CD4-positive, CD25-positive, alpha-beta regulatory T cell (primary cell): ENCODE results near the gene TAF15. TPM values are rescaled to one million over a fixed set of nuclear protein-coding genes. Genes with fewer than 3 reads are reported as not detected.

Experiments
- ATAC-seq, 2 donors: fragments of 150-1000 bp; cut with Tn5 transposase; one replicate each; pipeline ENCODE4 v1.10.0; 2021; ENCODE audit warnings: low read depth in 2 of 2, moderate number of reproducible peaks in 2 of 2, moderate library complexity in 1 of 2
- DNase-seq, 3 donors: peaks; one replicate each; pipeline versions ENCODE4 v3.0.0 to v3.0.0-alpha.2; 2012 to 2022; ENCODE audit warnings: mixed read lengths in 1 of 3
- H3K27ac ChIP-seq: one replicate; pipeline ENCODE4 v1.7.0; 2013; ENCODE audit warnings: mild to moderate bottlenecking, low read length; ENCODE audit not compliant: insufficient read depth, poor library complexity, severe bottlenecking
- H3K27me3 ChIP-seq: one replicate; pipeline ENCODE4 v1.7.0; 2013; ENCODE audit warnings: low read length; ENCODE audit not compliant: control insufficient read depth, insufficient read depth
- H3K36me3 ChIP-seq: one replicate; pipeline ENCODE4 v1.7.0; 2013; ENCODE audit warnings: mild to moderate bottlenecking, low read length, moderate library complexity; ENCODE audit not compliant: control insufficient read depth, insufficient read depth
- H3K4me1 ChIP-seq: 2 replicates; pipeline ENCODE4 v1.7.0; 2013; ENCODE audit warnings: mild to moderate bottlenecking, low read length; ENCODE audit not compliant: insufficient read depth, control insufficient read depth, poor library complexity, severe bottlenecking
- H3K4me3 ChIP-seq: one replicate; pipeline ENCODE4 v1.7.0; 2013; ENCODE audit warnings: low read depth, mild to moderate bottlenecking, low read length, moderate library complexity
- H3K9me3 ChIP-seq, 2 experiments: 1 replicate in 1 of 2; 2 replicates in 1 of 2; pipeline ENCODE4 v1.7.0; 2013; ENCODE audit warnings: low read length in 2 of 2, mild to moderate bottlenecking in 1 of 2, moderate library complexity in 1 of 2; ENCODE audit not compliant: control insufficient read depth in 2 of 2
- H3K27ac Mint-ChIP-seq, 3 donors: one replicate each; pipeline ENCODE4 v1.8.0; 2020 to 2022; ENCODE audit warnings: mild to moderate bottlenecking in 3 of 3, mixed read lengths in 3 of 3, moderate library complexity in 2 of 3
- H3K27me3 Mint-ChIP-seq: one replicate; pipeline ENCODE4 v1.8.0; 2022; ENCODE audit warnings: mild to moderate bottlenecking, mixed read lengths
- H3K36me3 Mint-ChIP-seq: one replicate; pipeline ENCODE4 v1.8.0; 2020; ENCODE audit warnings: mixed read lengths
- H3K4me1 Mint-ChIP-seq, 4 donors: one replicate each; pipeline ENCODE4 v1.8.0; 2020 to 2022; ENCODE audit warnings: mixed read lengths in 4 of 4, mild to moderate bottlenecking in 1 of 4
- H3K4me3 Mint-ChIP-seq, 4 donors: one replicate each; pipeline ENCODE4 v1.8.0; 2020 to 2022; ENCODE audit warnings: mild to moderate bottlenecking in 4 of 4, mixed read lengths in 4 of 4, moderate library complexity in 3 of 4
- H3K9me3 Mint-ChIP-seq, 7 donors: one replicate each; pipeline ENCODE4 v1.8.0; 2020 to 2022; ENCODE audit warnings: mixed read lengths in 7 of 7, mild to moderate bottlenecking in 3 of 7, moderate library complexity in 2 of 7
- polyA plus RNA-seq, 4 donors: library from polyadenylated mRNA; unstranded; fragments of 300-500 nt; fragmentation: Illumina TruSeq; gene quantifications; one replicate each; pipeline ENCODE4 v1.2.3, GENCODE V29; 2021
- total RNA-seq: library from RNA; stranded (reverse); gene quantifications from one replicate; pipeline ENCODE4 v1.2.3, GENCODE V29; 2022

TAF15 gene
- total and polyA plus RNA-seq, 5 donors from 2014 or later: 8.8 to 186 (median 17.3) TPM

- ATAC-seq (no peak), DNase-seq (no peak)
- Histone ChIP-seq H3K4me3 (no peak overlapping the region), H3K36me3 (peaks cover 65% of the 10 kb centered on the region), H3K4me1 (no peaks in the 10 kb centered on the region), H3K27ac (no peak overlapping the region), H3K27me3 (no peaks in the 10 kb centered on the region), H3K9me3 (no peaks in the 10 kb centered on the region)
- Mint-ChIP-seq H3K27ac (peak overlapping the region in 1 of 3 donors; percentile 60), H3K9me3 (no peaks in the 10 kb centered on the region), H3K4me1 (peaks cover 0 to 10% (median 6%) of the 10 kb centered on the region in 4 donors), H3K36me3 (peaks cover 45% of the 10 kb centered on the region), H3K27me3 (no peaks in the 10 kb centered on the region), H3K4me3 (no peak overlapping the region)
These were observed 38.5 kb downstream of the TAF15 start for GRCh38 chr17:35847633-35848373.

- no peak overlapping the region for H3K27ac ChIP-seq
- H3K4me3 ChIP-seq: no peak overlapping the region
- Mint-ChIP-seq H3K27ac (peak overlapping the region in 2 of 3 donors; percentile 7 to 12), H3K27me3 (no peaks in the 10 kb centered on the region), H3K9me3 (no peaks in the 10 kb centered on the region), H3K4me3 (no peak overlapping the region), H3K36me3 (peaks cover 37% of the 10 kb centered on the region), H3K4me1 (peaks cover 0 to 10% (median 6%) of the 10 kb centered on the region in 4 donors)
- no peaks in the 10 kb centered on the region for H3K9me3 ChIP-seq
- peak; percentile 48 to 58 for ATAC-seq
- peak; percentile 3 to 83 (median 38) for DNase-seq
- H3K27me3 ChIP-seq: no peaks in the 10 kb centered on the region
- peaks cover 46% of the 10 kb centered on the region for H3K36me3 ChIP-seq
- H3K4me1 ChIP-seq: no peaks in the 10 kb centered on the region
These were observed 40.4 kb downstream of the TAF15 start for GRCh38 chr17:35849469-35850348.

GRCh38 chr17:35855965-35856364, 46.7 kb downstream of the TAF15 start:
- DNase-seq (no peak), ATAC-seq (no peak)
- Histone ChIP-seq H3K4me3 (no peak overlapping the region), H3K4me1 (no peaks in the 10 kb centered on the region), H3K9me3 (no peaks in the 10 kb centered on the region), H3K27ac (no peak overlapping the region), H3K36me3 (no peaks in the 10 kb centered on the region), H3K27me3 (no peaks in the 10 kb centered on the region)
- H3K27ac Mint-ChIP-seq: no peak overlapping the region
- H3K36me3 Mint-ChIP-seq: peaks cover 15% of the 10 kb centered on the region
- no peak overlapping the region for H3K4me3 Mint-ChIP-seq
- H3K9me3 Mint-ChIP-seq: peaks cover 0 to 1% (median 0%) of the 10 kb centered on the region in 7 donors
- H3K4me1 Mint-ChIP-seq: peaks cover 0 to 5% (median 2%) of the 10 kb centered on the region in 4 donors
- H3K27me3 Mint-ChIP-seq: no peaks in the 10 kb centered on the region

GRCh38 chr17:35856603-35857002, 47.3 kb downstream of the TAF15 start:
- no peaks in the 10 kb centered on the region for H3K9me3 ChIP-seq
- Mint-ChIP-seq H3K27ac (peak overlapping the region in 1 of 3 donors; percentile 84), H3K36me3 (peaks cover 9% of the 10 kb centered on the region), H3K27me3 (no peaks in the 10 kb centered on the region), H3K9me3 (peaks cover 0 to 1% (median 0%) of the 10 kb centered on the region in 7 donors), H3K4me1 (peaks cover 0 to 1% (median 0%) of the 10 kb centered on the region in 4 donors), H3K4me3 (no peak overlapping the region)
- ATAC-seq: no peak
- H3K27ac ChIP-seq: no peak overlapping the region
- DNase-seq: no peak
- no peak overlapping the region for H3K4me3 ChIP-seq
- no peaks in the 10 kb centered on the region for H3K4me1 ChIP-seq
- no peaks in the 10 kb centered on the region for H3K36me3 ChIP-seq
- H3K27me3 ChIP-seq: no peaks in the 10 kb centered on the region

- Mint-ChIP-seq H3K27ac (no peak overlapping the region), H3K9me3 (no peaks in the 10 kb centered on the region), H3K4me1 (peaks cover 0 to 1% (median 0%) of the 10 kb centered on the region in 4 donors), H3K4me3 (no peak overlapping the region), H3K27me3 (no peaks in the 10 kb centered on the region), H3K36me3 (peaks cover 8% of the 10 kb centered on the region)
- no peak overlapping the region for H3K27ac ChIP-seq
- no peaks in the 10 kb centered on the region for H3K27me3 ChIP-seq
- DNase-seq: no peak
- no peaks in the 10 kb centered on the region for H3K36me3 ChIP-seq
- no peak overlapping the region for H3K4me3 ChIP-seq
- no peaks in the 10 kb centered on the region for H3K4me1 ChIP-seq
- no peak for ATAC-seq
- no peaks in the 10 kb centered on the region for H3K9me3 ChIP-seq
These were observed 55.6 kb downstream of the TAF15 start for GRCh38 chr17:35864853-35865252.

GRCh38 chr17:35865412-35866340, 56.4 kb downstream of the TAF15 start:
- no peak for DNase-seq
- Histone ChIP-seq H3K27ac (no peak overlapping the region), H3K4me1 (no peaks in the 10 kb centered on the region), H3K36me3 (no peaks in the 10 kb centered on the region), H3K27me3 (no peaks in the 10 kb centered on the region), H3K9me3 (no peaks in the 10 kb centered on the region), H3K4me3 (no peak overlapping the region)
- no peak for ATAC-seq
- Mint-ChIP-seq H3K27ac (no peak overlapping the region), H3K27me3 (no peaks in the 10 kb centered on the region), H3K36me3 (peaks cover 8% of the 10 kb centered on the region), H3K4me1 (peaks cover 0 to 1% (median 0%) of the 10 kb centered on the region in 4 donors), H3K9me3 (no peaks in the 10 kb centered on the region), H3K4me3 (no peak overlapping the region)

GRCh38 chr17:35866341-35866950, 57.2 kb downstream of the TAF15 start:
- H3K36me3 Mint-ChIP-seq: peaks cover 8% of the 10 kb centered on the region
- no peaks in the 10 kb centered on the region for H3K36me3 ChIP-seq
- no peaks in the 10 kb centered on the region for H3K27me3 Mint-ChIP-seq
- H3K4me1 ChIP-seq: no peaks in the 10 kb centered on the region
- no peak overlapping the region for H3K4me3 Mint-ChIP-seq
- no peak overlapping the region for H3K27ac Mint-ChIP-seq
- no peak overlapping the region for H3K4me3 ChIP-seq
- ATAC-seq (no peak), DNase-seq (no peak)
- H3K4me1 Mint-ChIP-seq: peaks cover 0 to 3% (median 0%) of the 10 kb centered on the region in 4 donors
- H3K27me3 ChIP-seq: no peaks in the 10 kb centered on the region
- H3K9me3 ChIP-seq: no peaks in the 10 kb centered on the region
- no peak overlapping the region for H3K27ac ChIP-seq
- H3K9me3 Mint-ChIP-seq: no peaks in the 10 kb centered on the region
